H1 (cell line): Measurements from ENCODE around the gene ALG9. TPM values are rescaled to one million over a fixed set of nuclear protein-coding genes. Genes with fewer than 3 reads are reported as not detected.

Experiments
- CTCF ChIA-PET: fragments of 300-600 bp; sonication (Branson Sonifier 250); formaldehyde crosslinking; loops from one replicate; lab custom pipeline; 2021; ENCODE audit not compliant: partially characterized antibody; lab: Charles Lee
- POLR2A ChIA-PET: fragments of 300-600 bp; sonication (Branson Sonifier 250); formaldehyde crosslinking; loops from one replicate; lab custom pipeline; 2021; ENCODE audit warnings: inconsistent platforms; ENCODE audit not compliant: partially characterized antibody; lab: Charles Lee
- DNase-seq, 2 experiments: peaks; one replicate each; pipeline versions ENCODE4 v3.0.0 to v3.0.0-alpha.2; 2010 to 2022; ENCODE audit warnings: low spot score in 2 of 2, low read depth in 1 of 2, mixed read lengths in 1 of 2
- FAIRE-seq: peaks from 2 replicates; lab custom pipeline; 2011; peaks lifted over from hg19 to GRCh38; lab: Jason Lieb, UNC
- H2AFZ ChIP-seq: 2 replicates; pipeline ENCODE4 v1.8.1; 2012; ENCODE audit warnings: low read length, inconsistent platforms
- H2AK5ac ChIP-seq: 2 replicates; pipeline ENCODE4 v1.6.1; 2013; ENCODE audit warnings: low read depth, low read length
- H2BK120ac ChIP-seq: replicated peaks from 2 replicates; pipeline ENCODE3; 2013; ENCODE audit warnings: low read depth, low read length, inconsistent platforms
- H2BK12ac ChIP-seq: 2 replicates; pipeline ENCODE4 v1.6.1; 2013; ENCODE audit warnings: low read depth, low read length
- H2BK15ac ChIP-seq: 2 replicates; pipeline ENCODE4 v1.6.1; 2013; ENCODE audit warnings: low read length
- H2BK20ac ChIP-seq: 2 replicates; pipeline ENCODE4 v1.6.1; 2013; ENCODE audit warnings: low read length
- H2BK5ac ChIP-seq: 2 replicates; pipeline ENCODE4 v1.6.1; 2013; ENCODE audit warnings: low read depth, low read length
- H3K14ac ChIP-seq: 2 replicates; pipeline ENCODE4 v1.6.1; 2013; ENCODE audit warnings: inconsistent platforms; ENCODE audit not compliant: insufficient read length
- H3K18ac ChIP-seq: 2 replicates; pipeline ENCODE4 v1.6.1; 2013; ENCODE audit warnings: low read length; ENCODE audit errors: extremely low read depth
- H3K23ac ChIP-seq: 2 replicates; pipeline ENCODE4 v1.6.1; 2013; ENCODE audit warnings: inconsistent platforms; ENCODE audit not compliant: insufficient read length
- H3K23me2 ChIP-seq: 2 replicates; pipeline ENCODE4 v1.6.1; 2013; ENCODE audit warnings: low read depth, low read length
- H3K27ac ChIP-seq: 2 replicates; pipeline ENCODE4 v1.6.1; 2011; ENCODE audit warnings: low read depth, low read length, inconsistent platforms
- H3K27me3 ChIP-seq, 4 experiments: replicated peaks in 1 of 4; 1 replicate in 1 of 4; 2 replicates in 3 of 4; pipeline versions ENCODE4 v1.6.1 to v1.8.1; 2011 to 2013; ENCODE audit warnings: low read length in 3 of 4, mild to moderate bottlenecking in 3 of 4, inconsistent platforms in 2 of 4, mixed read lengths in 2 of 4, moderate library complexity in 1 of 4; ENCODE audit not compliant: control insufficient read depth in 3 of 4, insufficient read depth in 3 of 4; ENCODE audit errors: extremely low read depth in 1 of 4
- H3K36me3 ChIP-seq, 4 experiments: 2 replicates each; pipeline versions ENCODE4 v1.6.1 to v1.8.1; 2011 to 2013; ENCODE audit warnings: mild to moderate bottlenecking in 4 of 4, low read length in 3 of 4, moderate library complexity in 2 of 4, control low read depth in 1 of 4, inconsistent platforms in 1 of 4; ENCODE audit not compliant: insufficient read depth in 4 of 4, control insufficient read depth in 2 of 4
- H3K4ac ChIP-seq: replicated peaks from 2 replicates; pipeline ENCODE3; 2013; ENCODE audit warnings: low read length, low read depth, mixed read lengths, inconsistent platforms; ENCODE audit not compliant: insufficient read length
- H3K4me1 ChIP-seq, 4 experiments: replicated peaks in 1 of 4; 1 replicate in 1 of 4; 2 replicates in 3 of 4; pipeline versions ENCODE4 v1.6.1 to v1.8.1; 2011 to 2013; ENCODE audit warnings: low read length in 3 of 4, inconsistent platforms in 2 of 4, mixed read lengths in 1 of 4; ENCODE audit not compliant: insufficient read depth in 4 of 4, control insufficient read depth in 3 of 4
- H3K4me2 ChIP-seq, 2 experiments: 2 replicates each; pipeline versions ENCODE4 v1.6.1 to v1.8.1; 2011 to 2013; ENCODE audit warnings: low read depth in 2 of 2, low read length in 2 of 2, control low read depth in 1 of 2, inconsistent platforms in 1 of 2, mild to moderate bottlenecking in 1 of 2; ENCODE audit not compliant: insufficient read depth in 1 of 2
- H3K4me3 ChIP-seq, 4 experiments: fragments of 200-600, 300-600 bp in 1 of 4; sonication (generic), shearing (Covaris generic), sonication (Bioruptor Twin) in 1 of 4; 2 replicates each; pipeline versions ENCODE4 v1.5.1 to v1.8.1; 2011 to 2016; ENCODE audit warnings: low read length in 4 of 4, low read depth in 3 of 4, control low read depth in 2 of 4, inconsistent platforms in 2 of 4, mild to moderate bottlenecking in 2 of 4, mixed read lengths in 1 of 4, moderate library complexity in 1 of 4; ENCODE audit not compliant: insufficient read depth in 2 of 4; ENCODE audit errors: extremely low read depth in 1 of 4
- H3K56ac ChIP-seq: replicated peaks from 2 replicates; pipeline ENCODE3; 2013; ENCODE audit warnings: low read depth, mild to moderate bottlenecking, mixed read lengths, low read length, inconsistent platforms; ENCODE audit not compliant: insufficient read length
- H3K79me1 ChIP-seq: 2 replicates; pipeline ENCODE4 v1.6.1; 2013; ENCODE audit warnings: low read depth, low read length, control low read depth
- H3K79me2 ChIP-seq, 2 experiments: 2 replicates each; pipeline versions ENCODE4 v1.6.1 to v1.8.1; 2012 to 2013; ENCODE audit warnings: low read length in 2 of 2, mild to moderate bottlenecking in 2 of 2, inconsistent platforms in 1 of 2; ENCODE audit not compliant: insufficient read depth in 2 of 2, control insufficient read depth in 1 of 2
- H3K9ac ChIP-seq, 4 experiments: replicated peaks in 1 of 4; 1 replicate in 1 of 4; 2 replicates in 3 of 4; pipeline versions ENCODE4 v1.6.1 to v1.8.1; 2011 to 2013; ENCODE audit warnings: low read depth in 3 of 4, low read length in 3 of 4, control low read depth in 2 of 4, mild to moderate bottlenecking in 2 of 4, moderate library complexity in 2 of 4, inconsistent platforms in 1 of 4; ENCODE audit errors: extremely low read depth in 1 of 4
- H3K9me3 ChIP-seq, 2 experiments: 2 replicates each; pipeline versions ENCODE4 v1.6.1 to v1.8.1; 2012 to 2013; ENCODE audit warnings: mild to moderate bottlenecking in 2 of 2, moderate library complexity in 2 of 2, control low read depth in 1 of 2, inconsistent platforms in 1 of 2, low read depth in 1 of 2, low read length in 1 of 2, mixed read lengths in 1 of 2; ENCODE audit not compliant: insufficient read depth in 2 of 2
- H4K20me1 ChIP-seq, 2 experiments: replicated peaks in 1 of 2; 2 replicates each; pipeline versions ENCODE3 to v1.8.1; 2011 to 2013; ENCODE audit warnings: inconsistent platforms in 2 of 2, low read length in 2 of 2, mild to moderate bottlenecking in 1 of 2; ENCODE audit not compliant: insufficient read depth in 2 of 2, control insufficient read depth in 1 of 2
- H4K5ac ChIP-seq: 2 replicates; pipeline ENCODE4 v1.6.1; 2013; ENCODE audit warnings: low read length, low read depth, mixed read lengths, inconsistent platforms; ENCODE audit not compliant: insufficient read length
- H4K8ac ChIP-seq: 2 replicates; pipeline ENCODE4 v1.8.0; 2013; ENCODE audit warnings: mild to moderate bottlenecking, moderate library complexity, low read length, inconsistent platforms; ENCODE audit not compliant: insufficient read depth; ENCODE audit errors: extremely low read depth
- H4K91ac ChIP-seq: replicated peaks from 2 replicates; pipeline ENCODE3; 2013; ENCODE audit warnings: low read length, mixed read lengths, inconsistent platforms; ENCODE audit not compliant: insufficient read length
- EGR1 ChIP-seq: IDR thresholded peaks from 2 replicates; pipeline ENCODE4 v1.6.1; 2011; ENCODE audit warnings: low read depth, low read length, borderline replicate concordance
- polyA plus RNA-seq, 7 experiments: library from polyadenylated mRNA; depleted of rRNA in 3 of 7; stranded (reverse) in 5 of 7; unstranded in 2 of 7; fragments of >200 nt in 5 of 7; fragments of 200-250 nt in 2 of 7; gene quantifications; 1 replicate in 5 of 7; 2 replicates in 1 of 7; 4 replicates in 1 of 7; pipeline versions ENCODE4 v1.2.1 to v1.2.3, GENCODE V29; 2011 to 2013; ENCODE audit warnings: missing spikeins in 2 of 7, mixed read lengths in 2 of 7
- total RNA-seq: library from RNA; stranded (reverse); fragmentation: NEBNext Ultra II Directional; extraction: Animal tissue kit (Norgen Biotek cat#: 25700); gene quantifications from 2 replicates; pipeline ENCODE4 v1.2.1, GENCODE V29; 2021

The ALG9 gene
- total and polyA plus RNA-seq, 2 of the 8 experiments (the other 6 are each of a cell fraction or from before 2014, with no cell fraction given), result 23.5 to 24.5 TPM

GRCh38 chr11:111870522-111870885 lies 877 bp downstream of the ALG9 start:
- CTCF ChIA-PET, result interaction anchor here (0.5 to 3.0 kb wide), 15 partner anchors 8 to 266 kb away, joined by 3 to 32 read pairs (median 5); no protein-coding TSS in a partner anchor
- H4K8ac ChIP-seq, result no peak overlapping the region
- H3K14ac ChIP-seq, result no peak overlapping the region
- H2AK5ac ChIP-seq, result no peak overlapping the region
- no peaks in the 10 kb centered on the region for H4K20me1 ChIP-seq
- no peaks in the 10 kb centered on the region for H3K9me3 ChIP-seq
- no peak overlapping the region for H2BK120ac ChIP-seq
- H3K79me1 ChIP-seq, result no peaks in the 10 kb centered on the region
- no peak overlapping the region for H2BK20ac ChIP-seq
- H3K4me1 ChIP-seq, result no peaks in the 10 kb centered on the region; a peak in 1 of 7 replicates
- POLR2A ChIA-PET, result interaction anchor here (0.6 to 2.2 kb wide), 8 partner anchors 9 to 216 kb away, joined by 3 to 7 read pairs (median 4); partner anchors contain the start of genes CFAP68, DIXDC1, FDXACB1 and SDHD
- no peak for TF ChIP-seq EGR1
- H3K9ac ChIP-seq, result peak overlapping the region in 1 of 4 experiments; percentile 66; a peak in 2 of 7 replicates
- no peak overlapping the region for H3K27ac ChIP-seq
- peaks cover 0 to 10% (median 0%) of the 10 kb centered on the region in 4 experiments; a peak in 1 of 8 replicates for H3K36me3 ChIP-seq
- H3K56ac ChIP-seq, result no peak overlapping the region
- no peak overlapping the region for H3K4ac ChIP-seq
- H4K5ac ChIP-seq, result no peak overlapping the region
- H2AFZ ChIP-seq, result 0 out of 2 replicates have a peak overlapping the region, but pooled peaks have one; percentile 92
- H2BK5ac ChIP-seq, result no peak overlapping the region
- no peak overlapping the region for H2BK15ac ChIP-seq
- no peak overlapping the region for H3K23ac ChIP-seq
- H3K4me2 ChIP-seq, result peak overlapping the region; percentile 46 to 88
- no peak overlapping the region for H4K91ac ChIP-seq
- H3K4me3 ChIP-seq, result peak overlapping the region; percentile 69 to 88 (median 84)
- no peak overlapping the region for H3K18ac ChIP-seq
- no peak overlapping the region for H2BK12ac ChIP-seq
- DNase-seq (no peak), FAIRE-seq (no peak)
- H3K23me2 ChIP-seq, result peaks cover 2% of the 10 kb centered on the region
- H3K27me3 ChIP-seq, result no peaks in the 10 kb centered on the region; a peak in 1 of 7 replicates
- H3K79me2 ChIP-seq, result no peaks in the 10 kb centered on the region
